IMR-90 (cell line): ENCODE results near the gene LZIC. TPM values are rescaled to one million over a fixed set of nuclear protein-coding genes. Genes with fewer than 3 reads are reported as not detected.

Experiments
- CTCF ChIP-seq: conservative IDR thresholded peaks from 2 replicates; pipeline ENCODE4 v1.5.1; 2012; ENCODE audit warnings: mild to moderate bottlenecking, low read depth, low read length, improper control_type of control experiment
- polyA plus RNA-seq, 3 experiments: library from polyadenylated mRNA; depleted of rRNA; stranded (reverse); fragments of >200 nt; gene quantifications; 2 replicates each; pipeline ENCODE4 v1.2.3, GENCODE V29; 2012; ENCODE audit warnings: low replicate concordance in 1 of 3
- total RNA-seq: library from RNA; depleted of rRNA; stranded (reverse); fragments of >200 nt; gene quantifications from 2 replicates; pipeline ENCODE4 v1.2.3, GENCODE V29; 2012

LZIC gene
- total and polyA plus RNA-seq, 2 of the 4 experiments (the other 2 are of a cell fraction) = 11.6 to 19.0 TPM

GRCh38 chr1:9901148-9902059, 41.8 kb downstream of the LZIC start (continued):
- no peak for TF ChIP-seq CTCF
